ENCODE data around the gene FERD3L. TPM values are rescaled to one million over a fixed set of nuclear protein-coding genes. Genes with fewer than 3 reads are reported as not detected.

The FERD3L gene
- polyA plus RNA-seq, 1 donor (not counting 4 experiments of a cell fraction or from before 2014, with no cell fraction given): not detected

GRCh38 chr7:19113855-19114550 lies 31.2 kb downstream of the FERD3L start:
- no peak overlapping the region for H3K9ac ChIP-seq (ENCODE audit: control insufficient read depth, extremely low read depth, insufficient read depth, low read length)
- no peak overlapping the region for H3K4me3 ChIP-seq (ENCODE audit: control insufficient read depth in 2 of 3, extremely low read depth in 1 of 3, insufficient read depth in 2 of 3, low read depth in 1 of 3, low read length in 3 of 3)
- TF ChIP-seq EZH2 (IDR thresholded peaks at IDR 0.05; ENCODE audit: low read length) (no peak), CTCF (optimal IDR thresholded peaks at IDR 0.05 in 1 of 3, IDR thresholded peaks at IDR 0.05 in 1 of 3, conservative IDR thresholded peaks at IDR 0.05 in 1 of 3; ENCODE audit: extremely low read depth in 1 of 3, insufficient read depth in 2 of 3, low read length in 3 of 3) (no peak)
- no peak overlapping the region for H3K4me2 ChIP-seq (ENCODE audit: control insufficient read depth, extremely low read depth, insufficient read depth, low read depth, low read length)
- H2AFZ ChIP-seq (ENCODE audit: control insufficient read depth, low read length): no peak overlapping the region
- no peak overlapping the region for H3K27ac ChIP-seq (ENCODE audit: control insufficient read depth, insufficient read depth, low read length)
- H3K36me3 ChIP-seq (ENCODE audit: control insufficient read depth in 2 of 2, extremely low read depth in 1 of 2, insufficient read depth in 2 of 2, low read length in 2 of 2): no peaks in the 10 kb centered on the region
- peaks cover 47% of the 10 kb centered on the region for H3K27me3 ChIP-seq (ENCODE audit: control insufficient read depth, extremely low read depth, insufficient read depth, low read length)
- peaks cover 5% of the 10 kb centered on the region for H3K4me1 ChIP-seq (ENCODE audit: control insufficient read depth, extremely low read depth, insufficient read depth, low read length)
- FAIRE-seq (no peak), DNase-seq (ENCODE audit: low read depth, low spot score) (no peak)
- H4K20me1 ChIP-seq (ENCODE audit: control insufficient read depth, extremely low read depth, insufficient read depth, low read length): no peaks in the 10 kb centered on the region
- H3K79me2 ChIP-seq (ENCODE audit: control insufficient read depth, insufficient read depth, low read length): no peaks in the 10 kb centered on the region
- H3K9me3 ChIP-seq (ENCODE audit: control insufficient read depth, low read depth, low read length): no peaks in the 10 kb centered on the region
- dilution Hi-C loops (cut with MboI; ENCODE audit: extremely low pct_ligation_motif_present, low sequenced_read_pairs): no loop called here
- H3K9me1 ChIP-seq (ENCODE audit: control insufficient read depth, extremely low read depth, insufficient read depth, low read length): no peaks in the 10 kb centered on the region

GRCh38 chr7:19113002-19113350 lies 32.2 kb downstream of the FERD3L start:
- no peak for TF ChIP-seq EZH2 (IDR thresholded peaks at IDR 0.05; ENCODE audit: low read length)
- no peak for TF ChIP-seq CTCF (optimal IDR thresholded peaks at IDR 0.05 in 1 of 3, IDR thresholded peaks at IDR 0.05 in 1 of 3, conservative IDR thresholded peaks at IDR 0.05 in 1 of 3; ENCODE audit: extremely low read depth in 1 of 3, insufficient read depth in 2 of 3, low read length in 3 of 3)
- DNase-seq (ENCODE audit: low read depth, low spot score): no peak
- Histone ChIP-seq H3K36me3 (ENCODE audit: control insufficient read depth in 2 of 2, extremely low read depth in 1 of 2, insufficient read depth in 2 of 2, low read length in 2 of 2) (no peaks in the 10 kb centered on the region), H3K9ac (ENCODE audit: control insufficient read depth, extremely low read depth, insufficient read depth, low read length) (no peak overlapping the region), H3K27me3 (ENCODE audit: control insufficient read depth, extremely low read depth, insufficient read depth, low read length) (peaks cover 47% of the 10 kb centered on the region), H3K4me2 (ENCODE audit: control insufficient read depth, extremely low read depth, insufficient read depth, low read depth, low read length) (no peak overlapping the region), H2AFZ (ENCODE audit: control insufficient read depth, low read length) (no peak overlapping the region), H3K4me1 (ENCODE audit: control insufficient read depth, extremely low read depth, insufficient read depth, low read length) (peaks cover 5% of the 10 kb centered on the region), H4K20me1 (ENCODE audit: control insufficient read depth, extremely low read depth, insufficient read depth, low read length) (no peaks in the 10 kb centered on the region), H3K79me2 (ENCODE audit: control insufficient read depth, insufficient read depth, low read length) (no peaks in the 10 kb centered on the region), H3K27ac (ENCODE audit: control insufficient read depth, insufficient read depth, low read length) (no peak overlapping the region), H3K4me3 (ENCODE audit: control insufficient read depth in 2 of 3, extremely low read depth in 1 of 3, insufficient read depth in 2 of 3, low read depth in 1 of 3, low read length in 3 of 3) (no peak overlapping the region), H3K9me1 (ENCODE audit: control insufficient read depth, extremely low read depth, insufficient read depth, low read length) (no peaks in the 10 kb centered on the region), H3K9me3 (ENCODE audit: control insufficient read depth, low read depth, low read length) (no peaks in the 10 kb centered on the region)
- dilution Hi-C loops (cut with MboI; ENCODE audit: extremely low pct_ligation_motif_present, low sequenced_read_pairs): no loop called here
- FAIRE-seq: no peak

Measured in keratinocyte (primary cell).